Fibroblast of lung (primary cell): Measurements from ENCODE around the gene LRRC3B.

Source experiments
- EZH2 ChIP-seq: IDR thresholded peaks from 2 replicates; pipeline ENCODE4 v1.5.1; 2012; ENCODE audit warnings: low read length, control low read depth, mild to moderate bottlenecking; ENCODE audit errors: missing control alignments
- TF ChIP-seq, protein P1 (sequence below), 2 donors: IDR thresholded peaks in 1 of 2; conservative IDR thresholded peaks in 1 of 2; 1 replicate in 1 of 2; 2 replicates in 1 of 2; pipeline ENCODE4 v1.5.1; 2011 to 2012; ENCODE audit warnings: low read length in 2 of 2, control low read depth in 1 of 2, inconsistent platforms in 1 of 2, low read depth in 1 of 2, mild to moderate bottlenecking in 1 of 2

DNA sequence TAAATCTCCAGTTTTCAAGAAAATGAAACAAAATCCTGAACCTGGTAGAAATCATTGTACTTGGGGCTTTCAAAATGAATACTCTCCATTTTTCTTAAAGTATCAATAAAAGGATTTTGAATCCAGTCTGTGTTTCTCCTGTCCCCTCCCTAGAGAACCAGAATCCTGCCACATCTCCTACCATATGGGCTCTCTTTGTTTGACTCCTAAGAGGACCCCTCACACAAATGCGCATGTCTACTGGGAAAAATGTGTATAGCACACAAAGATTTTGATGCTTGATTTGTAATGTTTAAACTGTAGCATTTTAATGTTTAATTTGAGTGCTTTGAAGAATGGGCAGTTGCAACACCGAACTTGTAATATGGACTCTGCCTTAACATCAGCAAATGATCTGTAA lies 25.9 kb downstream of the LRRC3B start:
- TF ChIP-seq, protein P1, sequence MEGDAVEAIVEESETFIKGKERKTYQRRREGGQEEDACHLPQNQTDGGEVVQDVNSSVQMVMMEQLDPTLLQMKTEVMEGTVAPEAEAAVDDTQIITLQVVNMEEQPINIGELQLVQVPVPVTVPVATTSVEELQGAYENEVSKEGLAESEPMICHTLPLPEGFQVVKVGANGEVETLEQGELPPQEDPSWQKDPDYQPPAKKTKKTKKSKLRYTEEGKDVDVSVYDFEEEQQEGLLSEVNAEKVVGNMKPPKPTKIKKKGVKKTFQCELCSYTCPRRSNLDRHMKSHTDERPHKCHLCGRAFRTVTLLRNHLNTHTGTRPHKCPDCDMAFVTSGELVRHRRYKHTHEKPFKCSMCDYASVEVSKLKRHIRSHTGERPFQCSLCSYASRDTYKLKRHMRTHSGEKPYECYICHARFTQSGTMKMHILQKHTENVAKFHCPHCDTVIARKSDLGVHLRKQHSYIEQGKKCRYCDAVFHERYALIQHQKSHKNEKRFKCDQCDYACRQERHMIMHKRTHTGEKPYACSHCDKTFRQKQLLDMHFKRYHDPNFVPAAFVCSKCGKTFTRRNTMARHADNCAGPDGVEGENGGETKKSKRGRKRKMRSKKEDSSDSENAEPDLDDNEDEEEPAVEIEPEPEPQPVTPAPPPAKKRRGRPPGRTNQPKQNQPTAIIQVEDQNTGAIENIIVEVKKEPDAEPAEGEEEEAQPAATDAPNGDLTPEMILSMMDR (conservative IDR thresholded peaks at IDR 0.05 in 1 of 2, IDR thresholded peaks at IDR 0.05 in 1 of 2; ENCODE audit: low read depth in 1 of 2, low read length in 2 of 2) = no peak
- TF ChIP-seq EZH2 = no peak
